ENCODE data around the gene CNPY3.

- TF ChIP-seq, protein P1, sequence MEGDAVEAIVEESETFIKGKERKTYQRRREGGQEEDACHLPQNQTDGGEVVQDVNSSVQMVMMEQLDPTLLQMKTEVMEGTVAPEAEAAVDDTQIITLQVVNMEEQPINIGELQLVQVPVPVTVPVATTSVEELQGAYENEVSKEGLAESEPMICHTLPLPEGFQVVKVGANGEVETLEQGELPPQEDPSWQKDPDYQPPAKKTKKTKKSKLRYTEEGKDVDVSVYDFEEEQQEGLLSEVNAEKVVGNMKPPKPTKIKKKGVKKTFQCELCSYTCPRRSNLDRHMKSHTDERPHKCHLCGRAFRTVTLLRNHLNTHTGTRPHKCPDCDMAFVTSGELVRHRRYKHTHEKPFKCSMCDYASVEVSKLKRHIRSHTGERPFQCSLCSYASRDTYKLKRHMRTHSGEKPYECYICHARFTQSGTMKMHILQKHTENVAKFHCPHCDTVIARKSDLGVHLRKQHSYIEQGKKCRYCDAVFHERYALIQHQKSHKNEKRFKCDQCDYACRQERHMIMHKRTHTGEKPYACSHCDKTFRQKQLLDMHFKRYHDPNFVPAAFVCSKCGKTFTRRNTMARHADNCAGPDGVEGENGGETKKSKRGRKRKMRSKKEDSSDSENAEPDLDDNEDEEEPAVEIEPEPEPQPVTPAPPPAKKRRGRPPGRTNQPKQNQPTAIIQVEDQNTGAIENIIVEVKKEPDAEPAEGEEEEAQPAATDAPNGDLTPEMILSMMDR (IDR thresholded peaks at IDR 0.05 in 8 of 11, conservative IDR thresholded peaks at IDR 0.05 in 3 of 11) = no peak
- TF ChIP-seq POLR2AphosphoS5 (IDR thresholded peaks at IDR 0.05) = no peak
Observed at GRCh38 chr6:42970871-42971612, 41.8 kb downstream of the CNPY3 start.

Data from spleen (tissue), 7 donors.